Ishikawa (cell line): Measurements from ENCODE around the gene METAP2.

Source experiments
- EP300 ChIP-seq: IDR thresholded peaks from 2 replicates; pipeline ENCODE4 v1.6.1; 2012; ENCODE audit warnings: borderline replicate concordance
- NFIC ChIP-seq: IDR thresholded peaks from 2 replicates; pipeline ENCODE4 v1.6.1; 2012
- ZBTB7A ChIP-seq: IDR thresholded peaks from 2 replicates; pipeline ENCODE4 v1.6.1; 2012; ENCODE audit warnings: low read depth

GRCh38 chr12:95544756-95545155 is 70.8 kb downstream of the METAP2 start:
- TF ChIP-seq NFIC: no peak
- TF ChIP-seq EP300: no peak
- TF ChIP-seq ZBTB7A: no peak
